Measurements from ENCODE around the gene C14orf93. TPM values are rescaled to one million over a fixed set of nuclear protein-coding genes. Genes with fewer than 3 reads are reported as not detected.
A peak's percentile ranks its signal among the peaks of the same experiment; 100 is the strongest.
"Not testable (repeated sequence)": the region's sequence is repeated elsewhere in the genome, so short reads cannot be mapped to it uniquely, and the experiment has no call there.

C14orf93 gene
- total RNA-seq, 1 donor from 2014 or later, result 14.0 TPM

DNA sequence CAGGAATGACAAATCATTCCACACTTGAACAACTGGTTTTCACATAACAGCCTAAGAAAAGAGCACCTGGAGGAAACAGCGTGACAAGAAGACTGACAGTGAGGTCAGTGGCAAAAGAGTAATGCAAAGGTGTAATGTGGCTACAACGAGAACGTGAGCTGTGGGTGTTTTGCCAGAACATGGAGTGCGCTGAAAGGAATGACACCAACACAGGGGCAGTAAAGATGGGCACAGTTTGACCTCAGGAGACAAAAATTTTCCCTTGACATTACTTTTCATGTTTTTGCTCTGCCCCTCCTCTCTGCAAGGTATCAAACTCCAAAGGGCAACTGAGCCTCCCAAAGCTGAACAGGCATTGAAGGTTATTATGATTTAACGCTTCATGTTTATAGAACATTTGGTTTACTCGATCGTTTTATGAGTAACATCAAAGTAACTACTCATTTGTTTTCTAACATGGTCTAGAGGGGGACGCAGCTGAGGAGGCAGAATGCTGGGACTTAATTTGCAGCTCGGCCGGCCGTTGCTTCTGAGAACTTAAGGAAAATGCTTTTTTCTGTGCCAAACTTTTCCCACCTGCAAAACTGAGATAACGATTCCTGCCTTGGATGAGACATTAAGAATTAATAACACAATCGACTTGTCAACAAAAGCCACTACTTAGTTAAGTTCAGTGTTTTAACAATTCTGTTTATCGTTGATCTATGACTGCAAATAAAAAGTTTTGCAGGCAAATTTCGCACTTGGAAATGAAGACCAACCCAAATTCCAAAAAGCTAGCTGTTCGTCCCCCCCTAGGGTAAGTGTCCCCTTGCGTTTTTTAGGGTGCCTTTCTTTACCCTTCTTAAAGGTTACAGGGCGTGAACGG is 54.0 kb downstream of the C14orf93 start:
- TF ChIP-seq, protein P1, sequence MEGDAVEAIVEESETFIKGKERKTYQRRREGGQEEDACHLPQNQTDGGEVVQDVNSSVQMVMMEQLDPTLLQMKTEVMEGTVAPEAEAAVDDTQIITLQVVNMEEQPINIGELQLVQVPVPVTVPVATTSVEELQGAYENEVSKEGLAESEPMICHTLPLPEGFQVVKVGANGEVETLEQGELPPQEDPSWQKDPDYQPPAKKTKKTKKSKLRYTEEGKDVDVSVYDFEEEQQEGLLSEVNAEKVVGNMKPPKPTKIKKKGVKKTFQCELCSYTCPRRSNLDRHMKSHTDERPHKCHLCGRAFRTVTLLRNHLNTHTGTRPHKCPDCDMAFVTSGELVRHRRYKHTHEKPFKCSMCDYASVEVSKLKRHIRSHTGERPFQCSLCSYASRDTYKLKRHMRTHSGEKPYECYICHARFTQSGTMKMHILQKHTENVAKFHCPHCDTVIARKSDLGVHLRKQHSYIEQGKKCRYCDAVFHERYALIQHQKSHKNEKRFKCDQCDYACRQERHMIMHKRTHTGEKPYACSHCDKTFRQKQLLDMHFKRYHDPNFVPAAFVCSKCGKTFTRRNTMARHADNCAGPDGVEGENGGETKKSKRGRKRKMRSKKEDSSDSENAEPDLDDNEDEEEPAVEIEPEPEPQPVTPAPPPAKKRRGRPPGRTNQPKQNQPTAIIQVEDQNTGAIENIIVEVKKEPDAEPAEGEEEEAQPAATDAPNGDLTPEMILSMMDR (IDR thresholded peaks at IDR 0.05; ENCODE audit: unreplicated experiment), result no peak
- peaks cover 13% of the 10 kb centered on the region for H3K36me3 Mint-ChIP-seq
- no peaks in the 10 kb centered on the region for H3K27me3 Mint-ChIP-seq (ENCODE audit: low read depth)
- no peak for DNase-seq (ENCODE audit: low spot score in 2 of 2, unreplicated experiment in 2 of 2)
- no peaks in the 10 kb centered on the region for H3K9me3 Mint-ChIP-seq
- H3K27ac Mint-ChIP-seq, result peak overlapping the region; percentile 96
- peaks cover 15% of the 10 kb centered on the region for H3K4me1 Mint-ChIP-seq
- peak overlapping the region; percentile 89 for H3K4me3 Mint-ChIP-seq

DNA sequence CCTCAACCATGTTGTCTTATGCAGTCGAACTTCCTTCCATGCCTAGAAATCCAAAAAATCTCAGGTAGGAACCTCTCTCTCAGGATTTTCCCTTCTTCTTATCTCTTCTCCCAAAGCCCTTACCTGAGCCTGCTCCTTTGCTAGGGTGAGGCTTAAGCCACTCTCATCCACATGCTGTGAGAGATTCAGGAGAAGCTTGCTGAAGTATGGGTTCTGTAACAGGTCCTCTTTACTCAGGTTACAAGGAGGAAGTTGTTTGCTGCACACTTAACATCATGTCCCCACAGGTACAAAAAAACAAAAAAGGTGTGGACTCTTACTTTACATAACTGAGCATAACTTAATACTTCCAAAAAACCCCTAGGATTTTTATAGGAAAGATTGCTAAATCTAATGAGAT is 57.5 kb downstream of the C14orf93 start:
- H3K9me3 Mint-ChIP-seq, result no peaks in the 10 kb centered on the region

DNA sequence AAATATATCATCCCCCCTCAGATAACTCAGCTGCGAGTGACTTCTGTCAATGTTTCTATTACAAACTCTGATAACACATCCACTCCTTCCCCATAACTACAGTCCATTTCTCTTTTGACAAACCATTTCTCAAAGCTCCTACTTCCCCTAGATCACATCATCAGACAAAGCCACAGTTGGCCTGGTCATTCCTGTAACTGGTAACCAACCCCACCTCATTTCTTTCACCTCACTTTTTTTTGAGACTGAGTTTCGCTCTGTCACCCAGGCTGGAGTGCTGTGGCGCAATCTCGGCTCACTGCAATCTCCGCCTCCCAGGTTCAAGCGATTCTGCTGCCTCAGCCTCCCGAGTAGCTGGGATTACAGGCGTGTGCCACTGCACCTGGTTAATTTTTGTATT is 58.1 kb downstream of the C14orf93 start:
- H3K27ac Mint-ChIP-seq; H3K4me3 Mint-ChIP-seq; H3K27me3 Mint-ChIP-seq (ENCODE audit: low read depth); H3K9me3 Mint-ChIP-seq; DNase-seq (ENCODE audit: low spot score in 2 of 2, unreplicated experiment in 2 of 2): not testable (repeated sequence)
- Mint-ChIP-seq H3K4me1 (peaks cover 15% of the 10 kb centered on the region), H3K36me3 (peaks cover 22% of the 10 kb centered on the region)

More for the DNA sequence above, 57.5 kb downstream of the C14orf93 start:
- peaks cover 18% of the 10 kb centered on the region for H3K36me3 Mint-ChIP-seq
- no peak overlapping the region for H3K4me3 Mint-ChIP-seq
- no peak for DNase-seq (ENCODE audit: low spot score in 2 of 2, unreplicated experiment in 2 of 2)
- H3K27ac Mint-ChIP-seq, result no peak overlapping the region
- no peaks in the 10 kb centered on the region for H3K27me3 Mint-ChIP-seq (ENCODE audit: low read depth)
- TF ChIP-seq, protein P1 (IDR thresholded peaks at IDR 0.05; ENCODE audit: unreplicated experiment), result no peak
- peaks cover 15% of the 10 kb centered on the region for H3K4me1 Mint-ChIP-seq

DNA sequence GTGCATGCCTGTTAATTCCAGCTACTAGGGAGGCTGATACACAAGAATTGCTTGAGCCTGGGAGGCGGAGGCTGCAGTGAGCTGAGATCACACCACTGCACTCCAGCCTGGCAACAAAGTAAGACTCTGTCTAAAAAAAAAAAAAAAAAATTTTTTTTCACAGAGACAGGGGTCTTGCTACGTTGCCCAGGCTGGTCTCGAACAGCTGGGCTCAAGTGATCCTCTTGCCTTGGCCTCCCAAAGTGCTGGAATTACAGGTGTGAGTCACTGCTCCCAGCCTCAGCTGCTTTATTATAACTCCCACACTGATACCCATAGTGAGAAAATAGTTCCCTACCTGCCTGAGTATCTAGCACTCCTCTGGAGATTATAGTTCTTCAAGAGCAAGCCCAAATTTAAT is 64.3 kb downstream of the C14orf93 start:
- no peaks in the 10 kb centered on the region for H3K4me1 Mint-ChIP-seq
- H3K27me3 Mint-ChIP-seq (ENCODE audit: low read depth), result no peaks in the 10 kb centered on the region
- H3K27ac Mint-ChIP-seq, result no peak overlapping the region
- H3K36me3 Mint-ChIP-seq, result peaks cover 28% of the 10 kb centered on the region
- H3K9me3 Mint-ChIP-seq, result no peaks in the 10 kb centered on the region
- H3K4me3 Mint-ChIP-seq, result no peak overlapping the region
- DNase-seq (ENCODE audit: low spot score in 2 of 2, unreplicated experiment in 2 of 2), result no peak
- TF ChIP-seq, protein P1 (IDR thresholded peaks at IDR 0.05; ENCODE audit: unreplicated experiment), result no peak

DNA sequence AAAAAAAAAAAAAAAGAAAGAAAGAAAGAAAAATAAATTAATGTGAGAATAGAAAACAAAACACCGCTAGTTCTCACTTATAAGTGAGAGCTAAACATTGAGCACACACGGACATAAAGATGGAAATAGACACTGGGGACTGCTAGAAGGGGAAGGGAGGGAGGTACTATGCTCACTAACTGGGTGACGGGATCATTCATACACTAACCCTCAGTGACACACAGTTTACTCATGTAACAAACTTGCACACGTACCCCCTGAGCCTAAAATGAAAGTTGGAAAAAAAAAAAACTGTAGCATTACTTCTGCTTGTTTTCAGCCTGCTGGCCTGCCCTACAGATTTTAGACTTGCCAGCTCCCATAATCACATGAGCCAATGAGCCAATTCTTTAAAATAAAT is 70.3 kb downstream of the C14orf93 start:
- H3K27me3 Mint-ChIP-seq (ENCODE audit: low read depth), result no peaks in the 10 kb centered on the region
- DNase-seq (ENCODE audit: low spot score in 2 of 2, unreplicated experiment in 2 of 2), result no peak
- no peaks in the 10 kb centered on the region for H3K4me1 Mint-ChIP-seq
- H3K36me3 Mint-ChIP-seq, result peaks cover 23% of the 10 kb centered on the region
- H3K9me3 Mint-ChIP-seq, result no peaks in the 10 kb centered on the region
- no peak overlapping the region for H3K4me3 Mint-ChIP-seq
- TF ChIP-seq, protein P1 (IDR thresholded peaks at IDR 0.05; ENCODE audit: unreplicated experiment), result no peak
- no peak overlapping the region for H3K27ac Mint-ChIP-seq

Other genes starting within 250 kb of the C14orf93 start
- gene OXA1L, start 243.5 kb downstream of the C14orf93 start, total RNA-seq, result 115 to 118 TPM (median 117 TPM) in 3 replicates
- 8.3 to 9.8 TPM (median 8.9 TPM) in 3 replicates for gene SLC7A7, start 194.7 kb downstream of the C14orf93 start, total RNA-seq
- gene MRPL52, start 180.3 kb downstream of the C14orf93 start, total RNA-seq, result 67.4 to 77.0 TPM (median 74.4 TPM) in 3 replicates
- 302 to 306 TPM (median 304 TPM) in 3 replicates for gene MMP14, start 173.6 kb downstream of the C14orf93 start, total RNA-seq
- 38.6 to 40.4 TPM (median 39.8 TPM) in 3 replicates for gene LRP10, start 138.4 kb downstream of the C14orf93 start, total RNA-seq
- gene REM2, start 126.9 kb downstream of the C14orf93 start, total RNA-seq, result 2.6 to 3.0 TPM (median 3.0 TPM) in 3 replicates
- 97.9 to 106 TPM (median 101 TPM) in 3 replicates for gene RBM23, start 91.0 kb downstream of the C14orf93 start, total RNA-seq
- gene PRMT5, start 80.8 kb downstream of the C14orf93 start, total RNA-seq, result 86.2 to 89.8 TPM (median 86.2 TPM) in 3 replicates
- 32.7 to 33.2 TPM (median 33.0 TPM) in 3 replicates for gene HAUS4, start 53.1 kb downstream of the C14orf93 start, total RNA-seq
- 108 to 110 TPM (median 109 TPM) in 3 replicates for gene AJUBA, start 27.6 kb downstream of the C14orf93 start, total RNA-seq
- 121 to 124 TPM (median 123 TPM) in 3 replicates for gene PSMB5, start 24.8 kb upstream of the C14orf93 start, total RNA-seq
- gene PSMB11, start 32.1 kb upstream of the C14orf93 start, total RNA-seq, result 0.09 TPM in 1 of 3 replicates, not detected in the others
- 26.4 to 30.4 TPM (median 29.3 TPM) in 3 replicates for gene CDH24, start 47.4 kb upstream of the C14orf93 start, total RNA-seq
- 372 to 401 TPM (median 374 TPM) in 3 replicates for gene ACIN1, start 85.0 kb upstream of the C14orf93 start, total RNA-seq
- gene C14orf119, start 85.4 kb upstream of the C14orf93 start, total RNA-seq, result 43.2 to 48.5 TPM (median 45.6 TPM) in 3 replicates
- gene CIROP, start 94.8 kb upstream of the C14orf93 start, total RNA-seq, result not detected in 3 replicates
- gene CEBPE, start 109.1 kb upstream of the C14orf93 start, total RNA-seq, result not detected in 3 replicates
- 52.5 to 62.3 TPM (median 58.7 TPM) in 3 replicates for gene SLC7A8, start 173.5 kb upstream of the C14orf93 start, total RNA-seq
- not detected in 3 replicates for gene RNF212B, start 227.8 kb upstream of the C14orf93 start, total RNA-seq